Esophagus squamous epithelium (tissue), 5 donors: ENCODE results near the gene TNIP1. TPM values are rescaled to one million over a fixed set of nuclear protein-coding genes. Genes with fewer than 3 reads are reported as not detected.
A peak's percentile ranks its signal among the peaks of the same experiment; 100 is the strongest.

Source experiments
- DNase-seq: peaks from one replicate; lab custom pipeline; 2025; lab: John Stamatoyannopoulos, UW
- H3K27ac ChIP-seq, 4 donors: fragments of 200-600 bp; sonication (generic); one replicate each; pipeline ENCODE4 v1.5.1; 2016 to 2019; ENCODE audit warnings: mild to moderate bottlenecking in 1 of 4
- H3K27me3 ChIP-seq, 4 donors: fragments of 200-600 bp; sonication (generic); 1 replicate in 3 of 4; 2 replicates in 1 of 4; pipeline versions ENCODE4 v1.5.1 to v1.6.0; 2017 to 2021; ENCODE audit warnings: antibody characterized with exemption in 1 of 4
- H3K36me3 ChIP-seq, 3 donors: fragments of 200-600 bp; sonication (generic); one replicate each; pipeline ENCODE4 v1.5.1; 2016 to 2019
- H3K4me1 ChIP-seq, 3 donors: fragments of 200-600 bp; sonication (generic); one replicate each; pipeline ENCODE4 v1.5.1; 2017 to 2019
- H3K4me3 ChIP-seq, 4 donors: fragments of 200-600 bp; sonication (generic); 1 replicate in 3 of 4; 2 replicates in 1 of 4; pipeline ENCODE4 v1.5.1; 2016 to 2019; ENCODE audit warnings: mild to moderate bottlenecking in 2 of 4, moderate library complexity in 1 of 4
- H3K9me3 ChIP-seq, 3 donors: fragments of 200-600 bp; sonication (generic); one replicate each; pipeline ENCODE4 v1.5.1; 2016 to 2019
- POLR2A ChIP-seq, 4 donors: fragments of 450-650 bp; IDR thresholded peaks; one replicate each; pipeline ENCODE4 v1.6.1; 2017; ENCODE audit warnings: antibody characterized with exemption in 4 of 4, mild to moderate bottlenecking in 4 of 4, moderate library complexity in 3 of 4
- WGBS, 2 donors: methylation state at CpG; one replicate each; pipeline ENCODE4 v1.1.5; 2018; 5-methylcytosine and 5-hydroxymethylcytosine counted together
- intact Hi-C: fragments of 100-400 bp; cut with DNase I; formaldehyde crosslinking; loops from one replicate; pipeline ENCODE4 v1.15.0; 2022
- total RNA-seq, 4 donors: library from RNA; depleted of rRNA; stranded (reverse); fragments of >200 nt; gene quantifications; one replicate each; pipeline ENCODE4 v1.1.0, GENCODE V29; 2016
- TF ChIP-seq, protein P1 (sequence below), 6 experiments: fragments of 450-650 bp in 4 of 6; fragments of 200-600 bp in 2 of 6; sonication (generic) in 2 of 6; IDR thresholded peaks; one replicate each; pipeline ENCODE4 v1.5.1; 2016 to 2019; ENCODE audit warnings: antibody characterized with exemption in 6 of 6, mild to moderate bottlenecking in 4 of 6, moderate library complexity in 4 of 6
- donor health status: DM: yes; HTN: yes; CAD: no.

Gene TNIP1
- total RNA-seq, 4 donors from 2014 or later, result 55.5 to 109 (median 95.4) TPM

DNA sequence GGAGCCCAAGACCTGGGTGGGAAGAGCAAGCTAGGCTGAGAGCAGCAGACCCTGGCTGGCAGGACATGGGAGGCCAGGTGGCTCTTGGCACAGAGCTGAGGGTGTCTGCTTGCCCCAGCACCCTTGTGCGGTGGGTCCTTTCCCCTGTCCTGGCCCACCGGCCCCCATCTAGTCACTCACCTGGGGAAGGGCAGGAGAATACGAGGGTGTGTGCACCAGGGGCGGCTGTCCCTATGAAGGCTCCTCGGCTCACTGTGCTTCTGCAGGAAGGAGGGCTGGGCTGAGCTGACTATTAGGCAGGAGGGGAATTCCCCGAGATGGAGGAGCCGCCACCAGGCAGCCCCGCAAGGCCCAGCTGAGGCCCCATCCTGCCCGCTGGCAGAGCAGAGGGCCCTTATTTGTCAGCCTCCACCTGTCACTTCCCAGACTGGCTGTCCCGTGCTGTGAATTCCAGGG is 6.1 kb upstream of the TNIP1 start:
- peaks cover 27 to 54% (median 47%) of the 10 kb centered on the region in 3 donors for H3K4me1 ChIP-seq
- H3K4me3 ChIP-seq, result peak overlapping the region in 1 of 4 donors; percentile 51
- H3K27ac ChIP-seq, result peak overlapping the region; percentile 57 to 85 (median 65)
- 27 to 60% methylated on average over 1 to 4 of the region's 10 CpGs for WGBS, 2 donors
- no peaks in the 10 kb centered on the region for H3K27me3 ChIP-seq
- no peaks in the 10 kb centered on the region for H3K36me3 ChIP-seq
- DNase-seq, result no peak
- intact Hi-C loops, result no loop called here
- TF ChIP-seq, protein P1, sequence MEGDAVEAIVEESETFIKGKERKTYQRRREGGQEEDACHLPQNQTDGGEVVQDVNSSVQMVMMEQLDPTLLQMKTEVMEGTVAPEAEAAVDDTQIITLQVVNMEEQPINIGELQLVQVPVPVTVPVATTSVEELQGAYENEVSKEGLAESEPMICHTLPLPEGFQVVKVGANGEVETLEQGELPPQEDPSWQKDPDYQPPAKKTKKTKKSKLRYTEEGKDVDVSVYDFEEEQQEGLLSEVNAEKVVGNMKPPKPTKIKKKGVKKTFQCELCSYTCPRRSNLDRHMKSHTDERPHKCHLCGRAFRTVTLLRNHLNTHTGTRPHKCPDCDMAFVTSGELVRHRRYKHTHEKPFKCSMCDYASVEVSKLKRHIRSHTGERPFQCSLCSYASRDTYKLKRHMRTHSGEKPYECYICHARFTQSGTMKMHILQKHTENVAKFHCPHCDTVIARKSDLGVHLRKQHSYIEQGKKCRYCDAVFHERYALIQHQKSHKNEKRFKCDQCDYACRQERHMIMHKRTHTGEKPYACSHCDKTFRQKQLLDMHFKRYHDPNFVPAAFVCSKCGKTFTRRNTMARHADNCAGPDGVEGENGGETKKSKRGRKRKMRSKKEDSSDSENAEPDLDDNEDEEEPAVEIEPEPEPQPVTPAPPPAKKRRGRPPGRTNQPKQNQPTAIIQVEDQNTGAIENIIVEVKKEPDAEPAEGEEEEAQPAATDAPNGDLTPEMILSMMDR (IDR thresholded peaks at IDR 0.05), result no peak
- peak in 1 of 4 donors; percentile 21 for TF ChIP-seq POLR2A (IDR thresholded peaks at IDR 0.05)
- no peaks in the 10 kb centered on the region for H3K9me3 ChIP-seq

DNA sequence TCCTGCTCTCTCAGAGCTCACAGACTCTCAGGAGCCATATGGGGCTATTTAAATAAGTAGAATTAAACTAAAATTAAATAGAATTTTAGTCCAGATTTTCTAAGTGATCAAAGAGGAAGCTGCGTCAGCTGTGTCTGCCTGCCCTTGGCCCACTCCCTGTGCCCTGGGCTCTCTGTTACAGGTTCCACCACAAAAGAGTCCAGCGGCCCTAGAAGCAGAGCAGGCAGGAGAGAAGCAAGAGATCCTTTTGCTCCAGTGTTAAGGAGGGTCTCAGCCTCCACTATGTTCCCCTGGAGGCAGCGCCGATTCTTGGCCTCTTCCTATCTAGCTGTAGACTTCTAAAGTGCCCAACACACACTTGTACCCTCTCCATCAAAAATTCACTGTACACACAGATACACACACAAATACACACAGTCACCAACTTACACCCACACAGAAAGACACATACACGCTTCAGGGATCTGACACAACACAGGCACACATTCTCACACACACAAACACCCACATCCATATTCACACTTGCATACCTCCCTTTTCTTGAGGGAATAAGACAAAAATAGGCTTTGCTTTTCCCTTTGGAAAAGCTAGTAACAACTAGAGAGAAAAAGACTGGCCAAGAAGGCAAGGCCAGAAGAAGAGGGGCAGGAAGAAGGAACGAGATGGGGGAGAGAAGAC is 5.5 kb upstream of the TNIP1 start:
- DNase-seq, result no peak
- peaks cover 33 to 60% (median 51%) of the 10 kb centered on the region in 3 donors for H3K4me1 ChIP-seq
- no peaks in the 10 kb centered on the region for H3K27me3 ChIP-seq
- intact Hi-C loops, result no loop called here
- H3K36me3 ChIP-seq, result no peaks in the 10 kb centered on the region
- peak overlapping the region in 1 of 4 donors; percentile 51 for H3K4me3 ChIP-seq
- TF ChIP-seq, protein P1 (IDR thresholded peaks at IDR 0.05), result no peak
- H3K9me3 ChIP-seq, result no peaks in the 10 kb centered on the region
- H3K27ac ChIP-seq, result peak overlapping the region; percentile 57 to 85 (median 65)
- 64 to 69% methylated on average over 6 of the region's 6 CpGs for WGBS, 2 donors

DNA sequence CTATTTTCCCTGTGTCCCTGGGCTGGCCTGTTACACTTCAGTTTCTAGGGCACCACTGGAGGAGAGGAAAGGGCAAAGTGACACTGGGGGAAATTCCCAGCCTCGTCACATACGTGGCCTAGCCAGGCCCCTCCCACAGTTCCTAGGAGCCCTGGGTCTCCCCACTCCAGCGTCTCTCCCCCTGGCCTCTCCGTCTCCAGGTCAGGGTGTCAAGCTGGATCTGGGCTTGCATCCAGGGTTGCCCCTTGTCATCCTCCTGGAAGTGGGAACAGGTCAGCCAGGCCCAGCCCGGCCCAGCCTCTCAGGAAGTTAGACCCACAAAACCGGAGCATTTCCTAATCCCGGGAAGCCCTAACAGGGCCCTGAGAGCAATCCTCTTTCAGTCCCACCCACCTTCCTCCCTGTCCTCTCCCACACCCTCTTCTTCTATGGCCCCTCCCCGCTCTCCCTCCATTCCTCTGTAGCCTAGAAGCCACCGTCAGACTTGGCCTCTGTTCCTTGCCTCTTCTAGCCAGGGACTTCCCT is 4.7 kb upstream of the TNIP1 start:
- Histone ChIP-seq H3K27ac (peak overlapping the region; percentile 57 to 85 (median 65)), H3K27me3 (no peaks in the 10 kb centered on the region), H3K36me3 (no peaks in the 10 kb centered on the region), H3K4me3 (peak overlapping the region in 1 of 4 donors; percentile 13), H3K9me3 (no peaks in the 10 kb centered on the region), H3K4me1 (peaks cover 34 to 60% (median 51%) of the 10 kb centered on the region in 3 donors)
- TF ChIP-seq, protein P1 (IDR thresholded peaks at IDR 0.05), result no peak
- TF ChIP-seq POLR2A (IDR thresholded peaks at IDR 0.05), result no peak
- no peak for DNase-seq
- intact Hi-C loops, result no loop called here
- WGBS, 2 donors, result 23 to 26% methylated on average over 4 to 8 of the region's 9 CpGs

DNA sequence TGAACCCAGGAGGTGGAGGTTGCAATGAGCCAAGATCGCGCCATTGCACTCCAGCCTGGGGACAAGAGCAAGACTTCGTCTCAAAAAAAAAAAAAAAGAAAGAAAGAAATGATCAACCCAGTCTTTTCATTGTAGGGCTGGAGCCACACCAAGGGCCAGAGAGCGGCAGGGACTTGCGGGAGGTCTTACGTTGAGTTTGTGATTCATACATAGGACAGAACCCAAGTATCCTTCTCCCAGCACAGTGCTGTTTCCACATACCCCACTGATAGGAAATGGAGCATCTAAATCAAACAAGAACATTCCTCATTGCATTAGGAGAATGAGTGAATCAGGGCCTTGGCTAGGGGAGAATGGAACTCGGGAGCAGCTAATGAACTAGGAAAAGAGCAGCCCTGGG is 3.5 kb upstream of the TNIP1 start:
- DNase-seq, result no peak
- intact Hi-C loops, result no loop called here
- 79 to 85% methylated on average over 7 of the region's 7 CpGs for WGBS, 2 donors
- no peaks in the 10 kb centered on the region for H3K9me3 ChIP-seq
- peak overlapping the region in 3 of 4 donors; percentile 85 to 99 (median 96) for H3K27ac ChIP-seq
- no peak for TF ChIP-seq POLR2A (IDR thresholded peaks at IDR 0.05)
- TF ChIP-seq, protein P1 (IDR thresholded peaks at IDR 0.05), result no peak
- H3K4me3 ChIP-seq, result no peak overlapping the region
- H3K36me3 ChIP-seq, result peaks cover 0 to 1% (median 0%) of the 10 kb centered on the region in 3 donors
- H3K4me1 ChIP-seq, result peaks cover 41 to 69% (median 59%) of the 10 kb centered on the region in 3 donors
- no peaks in the 10 kb centered on the region for H3K27me3 ChIP-seq

DNA sequence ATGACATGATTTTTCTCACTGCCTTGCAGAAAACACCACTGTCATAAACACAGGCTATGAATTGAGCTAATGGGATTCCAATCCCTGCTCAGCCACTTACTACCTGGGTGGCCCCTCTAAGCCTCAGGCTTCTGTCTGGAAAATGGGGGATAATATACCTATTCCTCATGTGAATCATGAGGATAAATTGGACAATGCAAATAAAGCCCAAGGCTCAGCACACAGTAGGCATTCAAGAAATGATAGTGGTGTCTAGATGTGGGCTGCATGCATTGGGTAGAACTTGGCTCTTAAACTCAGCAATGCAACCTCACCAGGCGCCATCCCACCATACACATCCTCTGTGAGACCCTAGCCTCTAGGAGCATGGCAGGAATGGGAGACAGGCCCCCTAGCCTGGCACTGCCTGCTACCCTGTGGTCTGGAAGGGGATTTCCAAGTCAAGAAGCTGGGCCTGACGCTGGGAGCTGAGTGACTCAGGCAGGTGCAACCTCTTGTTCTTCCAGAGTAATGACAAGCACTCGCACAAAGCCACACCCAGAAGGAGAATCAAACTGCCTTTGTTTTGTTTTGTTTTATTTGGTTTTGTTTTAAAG is 2.3 kb upstream of the TNIP1 start:
- Histone ChIP-seq H3K36me3 (peaks cover 0 to 6% (median 0%) of the 10 kb centered on the region in 3 donors), H3K27me3 (no peaks in the 10 kb centered on the region), H3K4me1 (peaks cover 51 to 81% (median 65%) of the 10 kb centered on the region in 3 donors), H3K9me3 (no peaks in the 10 kb centered on the region), H3K4me3 (no peak overlapping the region), H3K27ac (peak overlapping the region; percentile 57 to 99 (median 96))
- no peak for DNase-seq
- WGBS, 2 donors, result 45 to 47% methylated on average over 2 to 3 of the region's 3 CpGs
- intact Hi-C loops, result no loop called here
- TF ChIP-seq POLR2A (IDR thresholded peaks at IDR 0.05), result no peak
- TF ChIP-seq, protein P1 (IDR thresholded peaks at IDR 0.05), result no peak
